K562 (cell line): ENCODE data around the gene CREG1.

ENCODE experiments used
- CTCF ChIP-seq, 3 experiments: IDR thresholded peaks in 2 of 3; conservative IDR thresholded peaks in 1 of 3; 2 replicates each; pipeline ENCODE4 v1.5.1; 2011 to 2012; ENCODE audit warnings: low read length in 3 of 3, mild to moderate bottlenecking in 3 of 3, control low read depth in 2 of 3, improper control_type of control experiment in 1 of 3, inconsistent platforms in 1 of 3, low read depth in 1 of 3, mixed read lengths in 1 of 3, moderate library complexity in 1 of 3; ENCODE audit not compliant: insufficient read depth in 2 of 3
- HMG20A ChIP-seq: fragments of 450-650 bp; formaldehyde crosslinking; conservative IDR thresholded peaks from 2 replicates; pipeline ENCODE4 v1.4.0; 2020; ENCODE audit warnings: mild to moderate bottlenecking, mixed read lengths
- PHB2 ChIP-seq: fragments of 450-650 bp; IDR thresholded peaks from 2 replicates; pipeline ENCODE4 v1.6.1; 2017; ENCODE audit warnings: low read depth
- ZNF639 ChIP-seq, 2 experiments: fragments of 200-800 bp in 1 of 2; sonication (Bioruptor generic) in 1 of 2; sonication (generic) in 1 of 2; formaldehyde crosslinking in 1 of 2; IDR thresholded peaks in 1 of 2; conservative IDR thresholded peaks in 1 of 2; 2 replicates each; pipeline versions ENCODE4 v1.5.0 to v1.6.1; 2016 to 2020; ENCODE audit warnings: missing compliant biosample characterization in 1 of 2, missing genetic modification characterization in 1 of 2, missing genetic modification reagents in 1 of 2

DNA sequence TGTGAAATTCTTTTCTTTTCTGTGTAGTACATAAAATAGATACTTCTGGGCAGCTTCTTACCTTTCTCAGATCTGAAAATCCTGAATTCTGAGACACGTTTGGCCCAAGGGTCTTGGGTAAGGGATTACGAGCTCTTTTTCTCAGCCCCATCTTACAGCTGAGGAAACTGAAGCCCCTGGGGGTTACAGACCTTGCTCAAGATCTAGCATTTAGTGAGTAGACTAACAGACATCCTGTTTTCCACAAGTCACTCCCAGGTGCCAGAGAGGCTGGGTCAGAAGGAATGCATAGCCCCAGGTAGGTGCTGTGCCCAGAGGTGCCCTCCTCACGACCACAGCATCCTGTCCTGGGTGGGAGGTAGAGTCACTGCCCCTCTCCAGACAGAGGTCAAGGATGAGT lies 13.2 kb upstream of the CREG1 start:
- TF ChIP-seq PHB2 (no peak), HMG20A (CRISPR knock-in tag) (no peak), ZNF639 (CRISPR knock-in tag; conservative IDR thresholded peaks at IDR 0.05 in 1 of 2, IDR thresholded peaks at IDR 0.05 in 1 of 2) (no peak), CTCF (IDR thresholded peaks at IDR 0.05 in 2 of 3, conservative IDR thresholded peaks at IDR 0.05 in 1 of 3; ENCODE audit: insufficient read depth in 2 of 3, low read depth in 1 of 3, low read length in 3 of 3) (no peak)
